Activated naive CD4-positive, alpha-beta T cell treated with anti-CD3 and anti-CD28 coated beads for 36 hours (primary cell): ENCODE results near the gene DYNC1LI1. TPM values are rescaled to one million over a fixed set of nuclear protein-coding genes. Genes with fewer than 3 reads are reported as not detected.
"Not testable (repeated sequence)": the region's sequence is repeated elsewhere in the genome, so short reads cannot be mapped to it uniquely, and the experiment has no call there.

Experiments
- CTCF ChIA-PET: fragments of 350-600 bp; sonication (Branson Sonifier 250); formaldehyde crosslinking; loops from one replicate; lab custom pipeline; 2021; ENCODE audit warnings: antibody characterized with exemption; lab: Charles Lee
- DNase-seq: peaks from one replicate; pipeline ENCODE4 v3.0.0-alpha.2; 2020
- H3K27ac Mint-ChIP-seq: one replicate; pipeline ENCODE4 v1.8.0; 2021; ENCODE audit warnings: mild to moderate bottlenecking, mixed read lengths
- H3K27me3 Mint-ChIP-seq: one replicate; pipeline ENCODE4 v1.8.0; 2021; ENCODE audit warnings: low read depth, mixed read lengths
- H3K36me3 Mint-ChIP-seq: one replicate; pipeline ENCODE4 v1.8.0; 2021; ENCODE audit warnings: low read depth, mixed read lengths
- H3K4me1 Mint-ChIP-seq: one replicate; pipeline ENCODE4 v1.8.0; 2021; ENCODE audit warnings: low read depth, mixed read lengths
- H3K4me3 Mint-ChIP-seq: one replicate; pipeline ENCODE4 v1.8.0; 2021; ENCODE audit warnings: mild to moderate bottlenecking, moderate library complexity, mixed read lengths
- H3K9me3 Mint-ChIP-seq: one replicate; pipeline ENCODE4 v1.8.0; 2021; ENCODE audit warnings: mixed read lengths
- intact Hi-C: fragments of 100-400 bp; cut with micrococcal nuclease; formaldehyde crosslinking; loops from one replicate; pipeline ENCODE4 v1.15.1; 2023
- total RNA-seq, 2 experiments: library from RNA; stranded (reverse); gene quantifications; one replicate each; pipeline ENCODE4 v1.2.3, GENCODE V29; 2021

The DYNC1LI1 gene
- total RNA-seq, 2 experiments from 2014 or later, result 29.8 to 33.1 TPM

- CTCF ChIA-PET, result no interaction called here
- no peak overlapping the region for H3K27ac Mint-ChIP-seq
- no peak for DNase-seq
- peaks cover 7% of the 10 kb centered on the region for H3K27me3 Mint-ChIP-seq
- H3K9me3 Mint-ChIP-seq, result no peaks in the 10 kb centered on the region
- intact Hi-C loops, result no loop called here
- no peak overlapping the region for H3K4me3 Mint-ChIP-seq
- no peaks in the 10 kb centered on the region for H3K4me1 Mint-ChIP-seq
- H3K36me3 Mint-ChIP-seq, result no peaks in the 10 kb centered on the region
These were observed 27.0 kb upstream of the DYNC1LI1 start for GRCh38 chr3:32597656-32598055.

DNA sequence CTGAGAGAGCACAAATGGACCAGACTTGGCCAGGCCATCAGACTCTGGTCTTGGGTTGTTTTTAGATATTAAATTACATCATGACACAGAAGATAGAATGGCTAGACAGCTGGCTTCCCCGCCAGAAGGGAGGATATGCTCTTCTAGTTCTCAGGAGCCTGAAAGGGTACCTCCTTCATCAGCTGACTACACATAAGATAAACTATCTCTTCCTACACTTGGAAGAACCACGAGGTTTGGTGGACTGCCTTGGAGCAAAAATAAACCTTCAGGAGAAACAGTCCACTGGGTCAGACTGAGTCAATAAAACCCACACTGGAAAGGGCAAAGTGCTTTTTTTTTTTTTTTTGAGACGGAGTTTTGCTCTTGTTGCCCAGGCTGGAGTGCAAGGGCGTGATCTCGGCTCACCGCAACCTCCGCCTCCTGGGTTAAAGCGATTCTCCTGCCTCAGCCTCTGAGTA, 26.3 kb upstream of the DYNC1LI1 start:
- Mint-ChIP-seq H3K4me3 (no peak overlapping the region), H3K27ac (no peak overlapping the region), H3K36me3 (no peaks in the 10 kb centered on the region), H3K27me3 (peaks cover 7% of the 10 kb centered on the region), H3K9me3 (no peaks in the 10 kb centered on the region), H3K4me1 (no peaks in the 10 kb centered on the region)
- CTCF ChIA-PET, result no interaction called here
- DNase-seq, result no peak
- intact Hi-C loops, result no loop called here

DNA sequence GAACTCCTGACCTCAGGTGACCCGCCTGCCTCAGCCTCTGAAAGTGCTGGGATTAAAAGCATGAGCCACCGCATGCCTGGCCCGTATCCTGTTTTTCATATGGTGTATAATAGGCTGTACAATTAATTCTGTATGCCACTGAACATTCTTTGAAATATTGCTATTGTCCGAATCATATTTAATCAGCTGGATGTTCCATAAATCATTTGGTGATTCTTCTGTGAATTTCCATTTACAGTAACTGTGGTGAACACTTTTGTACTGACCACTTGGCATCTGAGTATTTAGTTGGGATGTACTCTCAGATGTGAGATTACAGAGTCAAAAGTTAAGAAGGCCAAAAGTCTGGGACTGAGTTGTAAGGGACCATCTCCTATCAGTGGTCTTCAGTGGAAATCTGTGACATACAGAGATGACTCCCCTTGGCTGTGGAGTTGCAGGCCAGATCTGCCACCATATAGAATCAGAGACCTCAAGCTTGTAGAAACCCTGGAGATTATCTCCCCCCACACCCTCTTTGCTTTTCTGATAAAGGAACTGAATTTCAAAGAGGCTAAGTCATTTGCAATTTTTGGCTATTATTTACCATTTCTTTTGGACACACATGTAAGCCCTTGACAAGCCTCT, 25.7 kb upstream of the DYNC1LI1 start:
- no peaks in the 10 kb centered on the region for H3K9me3 Mint-ChIP-seq

DNA sequence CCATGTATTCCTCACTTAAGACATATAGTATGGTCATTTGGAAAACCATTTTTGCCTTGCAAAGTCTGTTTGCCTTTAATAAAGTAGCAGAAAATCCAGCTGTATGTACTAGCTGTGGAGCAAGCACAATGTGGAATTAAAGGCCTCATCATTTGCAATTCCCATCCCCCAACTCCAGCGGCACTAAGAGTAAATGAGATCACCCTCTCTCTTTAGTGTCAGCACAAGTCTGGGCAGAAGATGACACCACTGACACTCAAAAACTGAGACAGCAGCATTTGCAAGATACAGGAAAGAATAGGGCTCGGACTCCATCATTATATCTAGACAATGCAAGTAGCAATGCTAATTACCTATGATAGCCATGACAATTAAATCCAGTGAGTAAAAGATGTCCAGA, 24.7 kb upstream of the DYNC1LI1 start:
- peaks cover 5% of the 10 kb centered on the region for H3K27me3 Mint-ChIP-seq
- DNase-seq, result no peak
- H3K4me1 Mint-ChIP-seq, result no peaks in the 10 kb centered on the region
- CTCF ChIA-PET, result no interaction called here
- intact Hi-C loops, result no loop called here
- H3K9me3 Mint-ChIP-seq, result no peaks in the 10 kb centered on the region
- no peak overlapping the region for H3K4me3 Mint-ChIP-seq
- H3K27ac Mint-ChIP-seq, result no peak overlapping the region
- no peaks in the 10 kb centered on the region for H3K36me3 Mint-ChIP-seq

More for the DNA sequence above, 25.7 kb upstream of the DYNC1LI1 start:
- Mint-ChIP-seq H3K27ac (no peak overlapping the region), H3K4me1 (no peaks in the 10 kb centered on the region), H3K4me3 (no peak overlapping the region), H3K36me3 (no peaks in the 10 kb centered on the region), H3K27me3 (peaks cover 7% of the 10 kb centered on the region)
- CTCF ChIA-PET, result no interaction called here
- intact Hi-C loops, result no loop called here
- DNase-seq, result no peak

DNA sequence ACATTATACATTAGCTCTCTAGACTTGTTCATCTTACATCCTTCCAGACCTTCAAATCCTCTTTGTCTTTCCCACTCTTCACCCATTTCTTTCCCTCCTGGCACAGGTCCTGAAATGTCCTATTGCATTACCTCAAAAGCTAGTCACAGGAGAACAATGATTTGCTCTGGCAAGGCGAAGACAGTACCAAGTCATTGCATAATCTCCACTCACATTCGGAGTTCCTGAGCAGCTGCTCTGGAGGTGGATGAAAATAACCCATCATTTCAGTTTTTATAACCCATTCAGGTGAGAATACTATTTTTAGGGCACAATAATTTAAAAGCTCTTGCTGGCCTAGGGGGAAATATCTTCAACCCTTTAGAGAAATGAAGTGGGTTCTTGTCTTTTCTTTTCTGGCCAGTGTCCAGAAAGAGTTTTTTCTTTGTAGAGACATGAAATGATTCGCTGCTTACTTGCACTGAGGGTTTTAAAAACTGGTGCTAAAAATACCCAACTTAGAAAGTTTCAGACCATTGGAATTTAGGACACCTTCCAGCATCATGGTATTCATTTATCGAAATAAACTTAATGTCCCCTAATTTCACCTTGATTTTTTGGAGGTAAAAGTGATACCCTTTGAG, 23.4 kb upstream of the DYNC1LI1 start:
- H3K27ac Mint-ChIP-seq, result no peak overlapping the region
- no peaks in the 10 kb centered on the region for H3K4me1 Mint-ChIP-seq
- H3K9me3 Mint-ChIP-seq, result no peaks in the 10 kb centered on the region
- no peak overlapping the region for H3K4me3 Mint-ChIP-seq
- H3K27me3 Mint-ChIP-seq, result peaks cover 2% of the 10 kb centered on the region
- no peak for DNase-seq
- intact Hi-C loops, result no loop called here
- CTCF ChIA-PET, result no interaction called here
- H3K36me3 Mint-ChIP-seq, result no peaks in the 10 kb centered on the region

GRCh38 chr3:32592696-32593353, 22.2 kb upstream of the DYNC1LI1 start:
- Mint-ChIP-seq H3K4me1 (no peaks in the 10 kb centered on the region), H3K4me3 (no peak overlapping the region), H3K27me3 (no peaks in the 10 kb centered on the region), H3K36me3 (no peaks in the 10 kb centered on the region), H3K27ac (no peak overlapping the region), H3K9me3 (no peaks in the 10 kb centered on the region)
- CTCF ChIA-PET, result interaction anchor here (0.6 kb wide), 1 partner anchor 369 kb away, joined by 4 read pairs; no protein-coding TSS in a partner anchor
- intact Hi-C loops, result no loop called here
- DNase-seq, result no peak

DNA sequence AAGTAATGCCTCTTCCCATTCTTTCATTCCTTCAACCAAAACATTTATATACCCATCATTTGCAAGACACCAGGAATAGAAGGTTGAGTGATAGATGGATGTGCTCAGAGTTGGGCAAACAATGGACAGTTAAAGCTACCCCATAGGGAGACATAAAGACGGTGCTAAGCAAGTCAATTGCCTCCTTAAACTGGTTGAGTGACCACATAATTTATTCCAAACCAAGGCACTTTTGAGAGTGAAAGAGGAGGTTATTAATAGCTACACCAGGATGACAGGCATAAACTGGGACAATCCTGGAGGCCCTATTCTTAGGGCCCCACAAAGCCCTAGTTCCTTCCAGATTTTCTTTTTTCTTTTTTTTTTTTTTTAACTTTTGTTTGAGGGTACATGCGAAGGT, 21.4 kb upstream of the DYNC1LI1 start:
- no peak overlapping the region for H3K4me3 Mint-ChIP-seq
- intact Hi-C loops, result no loop called here
- DNase-seq, result no peak
- no peaks in the 10 kb centered on the region for H3K27me3 Mint-ChIP-seq
- H3K4me1 Mint-ChIP-seq, result no peaks in the 10 kb centered on the region
- H3K9me3 Mint-ChIP-seq, result no peaks in the 10 kb centered on the region
- no peaks in the 10 kb centered on the region for H3K36me3 Mint-ChIP-seq
- CTCF ChIA-PET, result no interaction called here
- no peak overlapping the region for H3K27ac Mint-ChIP-seq

DNA sequence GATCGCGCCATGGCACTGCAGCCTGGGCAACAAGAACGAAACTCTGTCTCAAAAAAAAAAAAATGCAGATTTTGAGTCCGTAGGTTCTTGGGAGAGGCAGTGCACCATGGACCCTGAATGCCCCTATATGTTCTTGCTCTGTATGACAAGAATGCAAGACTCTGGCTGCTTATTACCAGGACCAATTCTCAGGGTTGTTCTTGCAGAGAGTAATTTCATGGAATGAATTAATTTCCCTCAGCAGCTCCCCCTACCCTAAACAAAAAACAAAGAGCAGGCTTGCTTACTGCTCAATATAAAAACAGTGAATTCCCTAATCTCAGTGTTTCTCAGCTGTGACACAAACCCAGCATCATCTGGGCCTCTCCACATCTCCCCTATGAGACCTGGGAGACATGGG, 20.5 kb upstream of the DYNC1LI1 start:
- H3K27me3 Mint-ChIP-seq, result no peaks in the 10 kb centered on the region
- no peak for DNase-seq
- H3K4me3 Mint-ChIP-seq, result no peak overlapping the region
- H3K9me3 Mint-ChIP-seq, result no peaks in the 10 kb centered on the region
- CTCF ChIA-PET, result interaction anchor here (0.6 kb wide), 1 partner anchor 576 kb away, joined by 3 read pairs; no protein-coding TSS in a partner anchor
- no peaks in the 10 kb centered on the region for H3K36me3 Mint-ChIP-seq
- intact Hi-C loops, result no loop called here
- no peak overlapping the region for H3K27ac Mint-ChIP-seq
- H3K4me1 Mint-ChIP-seq, result no peaks in the 10 kb centered on the region

GRCh38 chr3:32586356-32586755, 15.7 kb upstream of the DYNC1LI1 start:
- intact Hi-C loops, result loop anchor here (5.0 kb wide), 1 partner anchor 409 kb away; no protein-coding TSS in a partner anchor
- Mint-ChIP-seq H3K9me3 (no peaks in the 10 kb centered on the region), H3K4me3 (no peak overlapping the region), H3K27me3 (no peaks in the 10 kb centered on the region), H3K4me1 (no peaks in the 10 kb centered on the region), H3K27ac (no peak overlapping the region), H3K36me3 (no peaks in the 10 kb centered on the region)
- no peak for DNase-seq
- CTCF ChIA-PET, result interaction anchor here (0.6 kb wide), 1 partner anchor 29 kb away, joined by 4 read pairs; no protein-coding TSS in a partner anchor

DNA sequence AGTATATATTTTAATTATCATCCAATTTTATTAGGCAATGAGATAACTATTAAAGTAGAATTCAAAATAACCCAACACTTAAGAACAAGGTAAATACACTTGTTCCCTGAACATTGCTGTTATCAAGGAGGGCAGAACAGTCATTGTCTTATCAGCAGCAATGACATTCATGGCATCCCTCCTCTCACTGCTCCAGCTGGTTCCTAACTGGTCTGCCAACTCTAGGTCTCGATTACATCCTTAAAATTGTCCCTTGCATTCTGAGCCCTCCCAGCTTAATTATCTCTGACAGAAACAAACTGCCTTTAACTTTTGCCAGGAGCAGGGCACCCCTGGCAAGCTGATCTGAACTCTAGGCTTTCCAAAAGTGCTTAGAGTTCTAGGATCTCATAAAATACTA, 14.0 kb upstream of the DYNC1LI1 start:
- no peaks in the 10 kb centered on the region for H3K9me3 Mint-ChIP-seq
- no peak for DNase-seq
- CTCF ChIA-PET, result interaction anchor here (1.3 kb wide), 1 partner anchor 407 kb away, joined by 5 read pairs; no protein-coding TSS in a partner anchor

DNA sequence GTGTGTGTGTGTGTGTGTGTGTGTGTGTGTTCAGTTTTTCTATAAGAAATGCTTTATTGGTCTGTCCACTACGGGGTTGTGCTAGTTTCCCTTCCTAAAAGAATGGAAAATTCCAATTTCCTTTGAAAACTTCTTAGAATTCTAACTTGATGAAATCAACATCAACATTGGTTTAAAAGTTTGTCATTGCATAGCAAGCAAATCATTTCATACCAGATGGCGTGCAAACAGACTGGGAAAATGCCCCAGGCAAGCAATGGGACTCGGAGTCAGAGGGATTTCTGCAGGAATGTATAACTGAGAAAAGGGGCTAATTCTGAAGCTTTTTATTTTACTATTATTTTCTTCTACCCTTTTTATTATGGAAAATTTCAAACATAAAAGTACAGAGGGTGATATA, 13.1 kb upstream of the DYNC1LI1 start:
- H3K36me3 Mint-ChIP-seq, result no peaks in the 10 kb centered on the region
- intact Hi-C loops, result no loop called here
- no peaks in the 10 kb centered on the region for H3K27me3 Mint-ChIP-seq
- H3K4me3 Mint-ChIP-seq, result no peak overlapping the region
- no peaks in the 10 kb centered on the region for H3K4me1 Mint-ChIP-seq
- DNase-seq, result no peak
- H3K9me3 Mint-ChIP-seq, result no peaks in the 10 kb centered on the region
- CTCF ChIA-PET, result interaction anchor here (1.3 kb wide), 1 partner anchor 406 kb away, joined by 5 read pairs; no protein-coding TSS in a partner anchor
- no peak overlapping the region for H3K27ac Mint-ChIP-seq

More for the DNA sequence above, 14.0 kb upstream of the DYNC1LI1 start:
- intact Hi-C loops, result loop anchor here (5.0 kb wide), 1 partner anchor 407 kb away; no protein-coding TSS in a partner anchor
- Mint-ChIP-seq H3K27me3 (no peaks in the 10 kb centered on the region), H3K27ac (no peak overlapping the region), H3K4me3 (no peak overlapping the region), H3K4me1 (no peaks in the 10 kb centered on the region), H3K36me3 (no peaks in the 10 kb centered on the region)

DNA sequence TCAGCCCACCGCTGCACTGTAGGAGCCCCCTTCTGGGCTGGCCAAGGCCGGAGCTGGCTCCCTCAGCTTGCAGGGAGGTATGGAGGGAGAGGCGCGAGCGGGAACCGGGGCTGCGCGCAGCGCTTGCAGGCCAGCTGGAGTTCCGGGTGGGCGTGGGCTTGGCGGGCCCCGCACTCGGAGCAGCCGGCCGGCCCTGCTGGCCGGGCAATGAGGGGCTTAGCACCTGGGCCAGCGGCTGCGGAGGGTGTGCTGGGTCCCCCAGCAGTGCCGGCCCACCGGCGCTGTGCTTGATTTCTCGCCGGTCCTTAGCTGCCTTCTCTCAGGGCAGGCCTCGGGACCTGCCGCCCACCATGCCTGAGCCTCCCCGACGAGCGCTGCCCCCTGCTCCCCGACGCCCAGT, 8.0 kb upstream of the DYNC1LI1 start:
- H3K4me1 Mint-ChIP-seq, result peaks cover 11% of the 10 kb centered on the region
- DNase-seq, H3K36me3 Mint-ChIP-seq, H3K27ac Mint-ChIP-seq, H3K27me3 Mint-ChIP-seq, CTCF ChIA-PET, H3K4me3 Mint-ChIP-seq, H3K9me3 Mint-ChIP-seq, intact Hi-C loops: not testable (repeated sequence)
